Stimulated activated naive B cell treated with anti-CD40 and anti-IgM and Interleukin-4, amounts not matched to agents 10 μg/mL and 1 μg/mL and 100 μg/mL, for 72 hours (primary cell): ENCODE data around the gene IGF2.

Experiments used
- ATAC-seq, 2 donors: fragments of 150-1000 bp; cut with Tn5 transposase; replicated peaks; 2 replicates each; pipeline ENCODE4 v1.10.0; 2021; ENCODE audit warnings: moderate library complexity in 1 of 2
- DNase-seq: peaks from one replicate; pipeline ENCODE4 v3.0.0; 2021
- H3K27ac Mint-ChIP-seq: one replicate; pipeline ENCODE4 v1.8.0; 2022; ENCODE audit warnings: mild to moderate bottlenecking, mixed read lengths
- H3K27me3 Mint-ChIP-seq, 2 donors: one replicate each; pipeline ENCODE4 v1.8.0; 2022; ENCODE audit warnings: mixed read lengths in 2 of 2
- H3K36me3 Mint-ChIP-seq, 2 donors: one replicate each; pipeline ENCODE4 v1.8.0; 2022; ENCODE audit warnings: mixed read lengths in 2 of 2, mild to moderate bottlenecking in 1 of 2
- H3K4me1 Mint-ChIP-seq, 2 donors: one replicate each; pipeline ENCODE4 v1.8.0; 2022; ENCODE audit warnings: mixed read lengths in 2 of 2, mild to moderate bottlenecking in 1 of 2
- H3K4me3 Mint-ChIP-seq, 2 donors: one replicate each; pipeline ENCODE4 v1.8.0; 2022; ENCODE audit warnings: mild to moderate bottlenecking in 2 of 2, mixed read lengths in 2 of 2, moderate library complexity in 1 of 2
- H3K9me3 Mint-ChIP-seq, 2 donors: one replicate each; pipeline ENCODE4 v1.8.0; 2022; ENCODE audit warnings: mixed read lengths in 2 of 2, mild to moderate bottlenecking in 1 of 2

The IGF2 gene

GRCh38 chr11:2151500-2152257, 12.5 kb upstream of the IGF2 start:
- Mint-ChIP-seq H3K27me3 (peaks cover 40 to 76% of the 10 kb centered on the region in 2 donors), H3K9me3 (no peaks in the 10 kb centered on the region), H3K4me1 (peaks cover 12 to 14% of the 10 kb centered on the region in 2 donors), H3K4me3 (peak overlapping the region in 1 of 2 donors; percentile 39), H3K27ac (no peak overlapping the region), H3K36me3 (no peaks in the 10 kb centered on the region)
- peak; percentile 55 for DNase-seq
- peak; percentile 69 to 70 for ATAC-seq

- Mint-ChIP-seq H3K4me1 (peaks cover 15 to 22% of the 10 kb centered on the region in 2 donors), H3K27me3 (peaks cover 47 to 84% of the 10 kb centered on the region in 2 donors), H3K9me3 (no peaks in the 10 kb centered on the region), H3K27ac (no peak overlapping the region), H3K36me3 (no peaks in the 10 kb centered on the region), H3K4me3 (no peak overlapping the region)
- no peak for ATAC-seq
- no peak for DNase-seq
Observed at GRCh38 chr11:2149864-2150847, 11.0 kb upstream of the IGF2 start.

GRCh38 chr11:2149460-2149859, 10.3 kb upstream of the IGF2 start:
- Mint-ChIP-seq H3K4me3 (no peak overlapping the region), H3K27ac (no peak overlapping the region), H3K9me3 (no peaks in the 10 kb centered on the region), H3K4me1 (peaks cover 15 to 29% of the 10 kb centered on the region in 2 donors), H3K27me3 (peaks cover 47 to 86% of the 10 kb centered on the region in 2 donors), H3K36me3 (no peaks in the 10 kb centered on the region)
- no peak for ATAC-seq
- DNase-seq = no peak

- peaks cover 48 to 83% of the 10 kb centered on the region in 2 donors for H3K27me3 Mint-ChIP-seq
Observed at GRCh38 chr11:2148595-2148994, 9.4 kb upstream of the IGF2 start.

GRCh38 chr11:2147391-2147790, 8.2 kb upstream of the IGF2 start:
- Mint-ChIP-seq H3K27ac (no peak overlapping the region), H3K36me3 (no peaks in the 10 kb centered on the region), H3K9me3 (no peaks in the 10 kb centered on the region), H3K27me3 (peaks cover 52 to 88% of the 10 kb centered on the region in 2 donors), H3K4me3 (no peak overlapping the region), H3K4me1 (peaks cover 26 to 48% of the 10 kb centered on the region in 2 donors)
- no peak for ATAC-seq
- no peak for DNase-seq

More at GRCh38 chr11:2148595-2148994, 9.4 kb upstream of the IGF2 start:
- Mint-ChIP-seq H3K4me3 (no peak overlapping the region), H3K27ac (no peak overlapping the region), H3K4me1 (peaks cover 17 to 36% of the 10 kb centered on the region in 2 donors), H3K36me3 (no peaks in the 10 kb centered on the region), H3K9me3 (no peaks in the 10 kb centered on the region)
- no peak for ATAC-seq
- DNase-seq = no peak

- no peaks in the 10 kb centered on the region for H3K36me3 Mint-ChIP-seq
- no peaks in the 10 kb centered on the region for H3K9me3 Mint-ChIP-seq
- H3K27ac Mint-ChIP-seq = no peak overlapping the region
- peaks cover 20 to 46% of the 10 kb centered on the region in 2 donors for H3K4me1 Mint-ChIP-seq
- ATAC-seq (no peak), DNase-seq (no peak)
- H3K4me3 Mint-ChIP-seq = no peak overlapping the region
- peaks cover 61 to 96% of the 10 kb centered on the region in 2 donors for H3K27me3 Mint-ChIP-seq
Observed at GRCh38 chr11:2146051-2146450, 6.9 kb upstream of the IGF2 start.

- Mint-ChIP-seq H3K9me3 (no peaks in the 10 kb centered on the region), H3K4me1 (peaks cover 20 to 45% of the 10 kb centered on the region in 2 donors), H3K27ac (no peak overlapping the region), H3K27me3 (peaks cover 51 to 94% of the 10 kb centered on the region in 2 donors), H3K36me3 (no peaks in the 10 kb centered on the region), H3K4me3 (peak overlapping the region; percentile 61 to 62)
- no peak for ATAC-seq
- no peak for DNase-seq
Observed at GRCh38 chr11:2144544-2145248, 5.5 kb upstream of the IGF2 start.

- Mint-ChIP-seq H3K27ac (no peak overlapping the region), H3K36me3 (no peaks in the 10 kb centered on the region), H3K4me1 (peaks cover 20 to 45% of the 10 kb centered on the region in 2 donors), H3K9me3 (no peaks in the 10 kb centered on the region), H3K27me3 (peaks cover 48 to 87% of the 10 kb centered on the region in 2 donors), H3K4me3 (peak overlapping the region; percentile 67 to 75)
- ATAC-seq = no peak
- DNase-seq = no peak
Observed at GRCh38 chr11:2143799-2144543, 4.8 kb upstream of the IGF2 start.

GRCh38 chr11:2143477-2143798, 4.2 kb upstream of the IGF2 start:
- Mint-ChIP-seq H3K4me1 (peaks cover 21 to 45% of the 10 kb centered on the region in 2 donors), H3K9me3 (no peaks in the 10 kb centered on the region), H3K4me3 (peak overlapping the region; percentile 67 to 75), H3K36me3 (no peaks in the 10 kb centered on the region), H3K27ac (no peak overlapping the region), H3K27me3 (peaks cover 45 to 85% of the 10 kb centered on the region in 2 donors)
- DNase-seq (no peak), ATAC-seq (no peak)

GRCh38 chr11:2142762-2143202, 3.6 kb upstream of the IGF2 start:
- peak; percentile 59 for DNase-seq
- no peak overlapping the region for H3K27ac Mint-ChIP-seq

GRCh38 chr11:2142300-2142759, 3.1 kb upstream of the IGF2 start:
- H3K4me3 Mint-ChIP-seq = no peak overlapping the region
- peaks cover 27 to 55% of the 10 kb centered on the region in 2 donors for H3K4me1 Mint-ChIP-seq
- DNase-seq = no peak
- no peak overlapping the region for H3K27ac Mint-ChIP-seq
- ATAC-seq = no peak
- peaks cover 46 to 85% of the 10 kb centered on the region in 2 donors for H3K27me3 Mint-ChIP-seq
- no peaks in the 10 kb centered on the region for H3K36me3 Mint-ChIP-seq
- H3K9me3 Mint-ChIP-seq = no peaks in the 10 kb centered on the region

More at GRCh38 chr11:2142762-2143202, 3.6 kb upstream of the IGF2 start:
- H3K36me3 Mint-ChIP-seq = no peaks in the 10 kb centered on the region
- ATAC-seq = peak; percentile 95 to 96
- peaks cover 22 to 51% of the 10 kb centered on the region in 2 donors for H3K4me1 Mint-ChIP-seq
- H3K27me3 Mint-ChIP-seq = peaks cover 43 to 85% of the 10 kb centered on the region in 2 donors
- H3K9me3 Mint-ChIP-seq = no peaks in the 10 kb centered on the region
- peak overlapping the region; percentile 28 to 42 for H3K4me3 Mint-ChIP-seq

GRCh38 chr11:2140411-2141400, 1.5 kb upstream of the IGF2 start:
- Mint-ChIP-seq H3K27me3 (peaks cover 47 to 85% of the 10 kb centered on the region in 2 donors), H3K4me3 (peak overlapping the region; percentile 19 to 46), H3K36me3 (no peaks in the 10 kb centered on the region), H3K27ac (peak overlapping the region; percentile 67), H3K4me1 (peaks cover 32 to 63% of the 10 kb centered on the region in 2 donors), H3K9me3 (no peaks in the 10 kb centered on the region)
- no peak for ATAC-seq
- no peak for DNase-seq
